Vagina (tissue), 2 donors: Measurements from ENCODE around the gene OLIG3.

Source experiments
- POLR2A ChIP-seq, 2 donors: fragments of 450-650 bp; IDR thresholded peaks; one replicate each; pipeline ENCODE4 v1.6.1; 2017; ENCODE audit warnings: antibody characterized with exemption in 2 of 2, mild to moderate bottlenecking in 2 of 2, moderate library complexity in 2 of 2
- POLR2AphosphoS5 ChIP-seq, 2 donors: sonication (generic); formaldehyde crosslinking; IDR thresholded peaks; one replicate each; pipeline ENCODE4 v1.9.0; 2017; ENCODE audit warnings: antibody characterized with exemption in 2 of 2, mild to moderate bottlenecking in 2 of 2, low read depth in 1 of 2; ENCODE audit not compliant: insufficient read depth in 1 of 2
- TF ChIP-seq, protein P1 (sequence below), 3 experiments: fragments of 450-650 bp in 2 of 3; fragments of 200-600 bp in 1 of 3; sonication (generic) in 1 of 3; IDR thresholded peaks; one replicate each; pipeline ENCODE4 v1.5.1; 2017 to 2019; ENCODE audit warnings: antibody characterized with exemption in 3 of 3, mild to moderate bottlenecking in 2 of 3, moderate library complexity in 2 of 3

- TF ChIP-seq, protein P1, sequence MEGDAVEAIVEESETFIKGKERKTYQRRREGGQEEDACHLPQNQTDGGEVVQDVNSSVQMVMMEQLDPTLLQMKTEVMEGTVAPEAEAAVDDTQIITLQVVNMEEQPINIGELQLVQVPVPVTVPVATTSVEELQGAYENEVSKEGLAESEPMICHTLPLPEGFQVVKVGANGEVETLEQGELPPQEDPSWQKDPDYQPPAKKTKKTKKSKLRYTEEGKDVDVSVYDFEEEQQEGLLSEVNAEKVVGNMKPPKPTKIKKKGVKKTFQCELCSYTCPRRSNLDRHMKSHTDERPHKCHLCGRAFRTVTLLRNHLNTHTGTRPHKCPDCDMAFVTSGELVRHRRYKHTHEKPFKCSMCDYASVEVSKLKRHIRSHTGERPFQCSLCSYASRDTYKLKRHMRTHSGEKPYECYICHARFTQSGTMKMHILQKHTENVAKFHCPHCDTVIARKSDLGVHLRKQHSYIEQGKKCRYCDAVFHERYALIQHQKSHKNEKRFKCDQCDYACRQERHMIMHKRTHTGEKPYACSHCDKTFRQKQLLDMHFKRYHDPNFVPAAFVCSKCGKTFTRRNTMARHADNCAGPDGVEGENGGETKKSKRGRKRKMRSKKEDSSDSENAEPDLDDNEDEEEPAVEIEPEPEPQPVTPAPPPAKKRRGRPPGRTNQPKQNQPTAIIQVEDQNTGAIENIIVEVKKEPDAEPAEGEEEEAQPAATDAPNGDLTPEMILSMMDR (IDR thresholded peaks at IDR 0.05), result no peak
- TF ChIP-seq POLR2A (IDR thresholded peaks at IDR 0.05) (no peak), POLR2AphosphoS5 (IDR thresholded peaks at IDR 0.05; ENCODE audit: insufficient read depth in 1 of 2, low read depth in 1 of 2) (no peak)
Measured at GRCh38 chr6:137497721-137498463, 3.7 kb upstream of the OLIG3 start.
